Tongue (tissue), 2 donors: ENCODE data around the gene KRTAP12-4. TPM values are rescaled to one million over a fixed set of nuclear protein-coding genes. Genes with fewer than 3 reads are reported as not detected.
"Not testable (repeated sequence)": the region's sequence is repeated elsewhere in the genome, so short reads cannot be mapped to it uniquely, and the experiment has no call there.

Experiments
- DNase-seq: peaks from one replicate; pipeline ENCODE4 v3.0.0-alpha.2; 2015
- total RNA-seq: library from RNA; depleted of rRNA; stranded (reverse); fragments of >200 nt; gene quantifications from one replicate; pipeline ENCODE4 v1.2.3, GENCODE V29; 2014

Gene KRTAP12-4
- total RNA-seq, 1 donor from 2014 or later: not detected

GRCh38 chr21:44686843-44687561 is 32.5 kb upstream of the KRTAP12-4 start:
- DNase-seq: peak; percentile 16

- no peak for DNase-seq
Observed at GRCh38 chr21:44686000-44686781, 31.7 kb upstream of the KRTAP12-4 start.

- DNase-seq: not testable (repeated sequence)
Observed at GRCh38 chr21:44685050-44685449, 30.6 kb upstream of the KRTAP12-4 start.

- no peak for DNase-seq
Observed at GRCh38 chr21:44684483-44684882, 30.0 kb upstream of the KRTAP12-4 start.

GRCh38 chr21:44684077-44684476 is 29.6 kb upstream of the KRTAP12-4 start:
- DNase-seq: no peak

- no peak for DNase-seq
Observed at GRCh38 chr21:44682580-44683151, 28.2 kb upstream of the KRTAP12-4 start.

- DNase-seq: peak; percentile 15
Observed at GRCh38 chr21:44681861-44682579, 27.6 kb upstream of the KRTAP12-4 start, which contains the start of gene KRTAP12-1. KRTAP12-1 (minus strand) TSS chr21:44682163; CDS start chr21:44682123, 40 bp downstream.

GRCh38 chr21:44681152-44681551 is 26.7 kb upstream of the KRTAP12-4 start:
- DNase-seq: no peak

- no peak for DNase-seq
Observed at GRCh38 chr21:44677881-44678280, 23.4 kb upstream of the KRTAP12-4 start.

- no peak for DNase-seq
Observed at GRCh38 chr21:44671911-44672310, 17.5 kb upstream of the KRTAP12-4 start.

- DNase-seq: no peak
Observed at GRCh38 chr21:44670642-44671432, 16.4 kb upstream of the KRTAP12-4 start.

GRCh38 chr21:44667612-44668011 is 13.2 kb upstream of the KRTAP12-4 start:
- no peak for DNase-seq

GRCh38 chr21:44666401-44667320 is 12.2 kb upstream of the KRTAP12-4 start, which contains the start of gene KRTAP12-2:
KRTAP12-2 (minus strand) TSS chr21:44666927; CDS start chr21:44666886, 41 bp downstream.
- peak; percentile 53 for DNase-seq

- DNase-seq: no peak
Observed at GRCh38 chr21:44664691-44665090, 10.2 kb upstream of the KRTAP12-4 start.

- DNase-seq: not testable (repeated sequence)
Observed at GRCh38 chr21:44661567-44661966, 7.1 kb upstream of the KRTAP12-4 start.

GRCh38 chr21:44658913-44659595 is 4.6 kb upstream of the KRTAP12-4 start:
- DNase-seq: no peak

GRCh38 chr21:44658541-44658910 is 4.1 kb upstream of the KRTAP12-4 start:
- DNase-seq: no peak

GRCh38 chr21:44657635-44658540 is 3.4 kb upstream of the KRTAP12-4 start, which contains the start of gene KRTAP12-3:
KRTAP12-3 (plus strand) TSS chr21:44657932; CDS start chr21:44657980, 48 bp downstream.
- peak; percentile 1 for DNase-seq
